ENCODE data around the gene LITAF.

DNA sequence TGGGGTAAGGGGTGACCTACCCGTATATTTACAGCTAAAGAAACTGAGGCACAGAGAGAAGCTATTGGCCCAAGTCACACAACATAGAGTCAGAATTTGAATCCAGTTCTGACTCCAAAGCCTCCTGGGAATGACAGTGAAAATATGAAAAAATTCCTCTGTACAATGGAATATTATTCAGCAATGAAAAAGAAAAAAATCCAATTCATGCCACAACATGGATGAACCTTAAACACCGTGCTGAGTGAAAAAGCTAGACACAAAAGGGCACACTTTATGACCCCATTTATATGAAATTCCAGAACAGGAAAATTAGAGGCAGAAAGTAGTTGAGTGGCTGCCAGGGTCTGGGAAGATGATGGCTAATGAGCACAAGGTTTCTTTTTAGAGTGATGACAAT lies 75.4 kb downstream of the LITAF start:
- TF ChIP-seq POLR2A (IDR thresholded peaks at IDR 0.05): no peak
- TF ChIP-seq, protein P1, sequence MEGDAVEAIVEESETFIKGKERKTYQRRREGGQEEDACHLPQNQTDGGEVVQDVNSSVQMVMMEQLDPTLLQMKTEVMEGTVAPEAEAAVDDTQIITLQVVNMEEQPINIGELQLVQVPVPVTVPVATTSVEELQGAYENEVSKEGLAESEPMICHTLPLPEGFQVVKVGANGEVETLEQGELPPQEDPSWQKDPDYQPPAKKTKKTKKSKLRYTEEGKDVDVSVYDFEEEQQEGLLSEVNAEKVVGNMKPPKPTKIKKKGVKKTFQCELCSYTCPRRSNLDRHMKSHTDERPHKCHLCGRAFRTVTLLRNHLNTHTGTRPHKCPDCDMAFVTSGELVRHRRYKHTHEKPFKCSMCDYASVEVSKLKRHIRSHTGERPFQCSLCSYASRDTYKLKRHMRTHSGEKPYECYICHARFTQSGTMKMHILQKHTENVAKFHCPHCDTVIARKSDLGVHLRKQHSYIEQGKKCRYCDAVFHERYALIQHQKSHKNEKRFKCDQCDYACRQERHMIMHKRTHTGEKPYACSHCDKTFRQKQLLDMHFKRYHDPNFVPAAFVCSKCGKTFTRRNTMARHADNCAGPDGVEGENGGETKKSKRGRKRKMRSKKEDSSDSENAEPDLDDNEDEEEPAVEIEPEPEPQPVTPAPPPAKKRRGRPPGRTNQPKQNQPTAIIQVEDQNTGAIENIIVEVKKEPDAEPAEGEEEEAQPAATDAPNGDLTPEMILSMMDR (IDR thresholded peaks at IDR 0.05): no peak
